Progenitor cell of endocrine pancreas (in vitro differentiated cells): ENCODE results near the gene ZDHHC5. TPM values are rescaled to one million over a fixed set of nuclear protein-coding genes. Genes with fewer than 3 reads are reported as not detected.
A peak's percentile ranks its signal among the peaks of the same experiment; 100 is the strongest.

Experiments
- DNase-seq: peaks from one replicate; pipeline ENCODE4 v3.0.0; 2021; ENCODE audit warnings: low spot score; ENCODE audit not compliant: unreplicated experiment
- H3K27ac Mint-ChIP-seq: 2 replicates; pipeline ENCODE4 v1.8.0; 2021; ENCODE audit warnings: mild to moderate bottlenecking, moderate library complexity, mixed read lengths
- H3K27me3 Mint-ChIP-seq: 2 replicates; pipeline ENCODE4 v1.8.0; 2021; ENCODE audit warnings: mixed read lengths
- H3K36me3 Mint-ChIP-seq: 2 replicates; pipeline ENCODE4 v1.8.0; 2022; ENCODE audit warnings: mixed read lengths; ENCODE audit not compliant: insufficient read depth
- H3K4me1 Mint-ChIP-seq: 2 replicates; pipeline ENCODE4 v1.8.0; 2021; ENCODE audit warnings: low read depth, mixed read lengths
- H3K4me3 Mint-ChIP-seq: 2 replicates; pipeline ENCODE4 v1.8.0; 2021; ENCODE audit warnings: low read depth, mild to moderate bottlenecking, moderate library complexity, mixed read lengths
- H3K9me3 Mint-ChIP-seq: 2 replicates; pipeline ENCODE4 v1.8.0; 2021; ENCODE audit warnings: low read depth, mixed read lengths
- CTCF ChIP-seq: fragments of 200-600 bp; sonication (generic); IDR thresholded peaks from one replicate; pipeline ENCODE4 v1.5.0; 2021; ENCODE audit warnings: antibody characterized with exemption, mild to moderate bottlenecking; ENCODE audit not compliant: unreplicated experiment
- total RNA-seq: library from RNA; stranded (reverse); gene quantifications from 2 replicates; pipeline ENCODE4 v1.2.1, GENCODE V29; 2021

The ZDHHC5 gene
- total RNA-seq, 1 donor from 2014 or later = 56.7 TPM

GRCh38 chr11:57634311-57634710 lies 33.6 kb upstream of the ZDHHC5 start:
- no peak overlapping the region for H3K27ac Mint-ChIP-seq
- peaks cover 11% of the 10 kb centered on the region for H3K4me1 Mint-ChIP-seq
- TF ChIP-seq CTCF = no peak
- no peak overlapping the region for H3K4me3 Mint-ChIP-seq
- peaks cover 1% of the 10 kb centered on the region for H3K36me3 Mint-ChIP-seq
- H3K9me3 Mint-ChIP-seq = no peaks in the 10 kb centered on the region
- DNase-seq = no peak
- H3K27me3 Mint-ChIP-seq = peaks cover 4% of the 10 kb centered on the region

- Mint-ChIP-seq H3K27ac (no peak overlapping the region), H3K4me3 (no peak overlapping the region), H3K36me3 (peaks cover 1% of the 10 kb centered on the region), H3K27me3 (peaks cover 4% of the 10 kb centered on the region), H3K4me1 (peaks cover 15% of the 10 kb centered on the region), H3K9me3 (no peaks in the 10 kb centered on the region)
- TF ChIP-seq CTCF = no peak
- DNase-seq = no peak
Measured at GRCh38 chr11:57635246-57635645, 32.7 kb upstream of the ZDHHC5 start.

- DNase-seq = no peak
- Mint-ChIP-seq H3K4me1 (peaks cover 32% of the 10 kb centered on the region), H3K27ac (peak overlapping the region; percentile 98), H3K27me3 (no peaks in the 10 kb centered on the region), H3K4me3 (peak overlapping the region; percentile 98), H3K9me3 (no peaks in the 10 kb centered on the region), H3K36me3 (peaks cover 5% of the 10 kb centered on the region)
- no peak for TF ChIP-seq CTCF
Measured at GRCh38 chr11:57637626-57638004, 30.3 kb upstream of the ZDHHC5 start.

- H3K36me3 Mint-ChIP-seq = peaks cover 7% of the 10 kb centered on the region
- DNase-seq = peak; percentile 76
- H3K4me3 Mint-ChIP-seq = peak overlapping the region; percentile 98
- H3K9me3 Mint-ChIP-seq = no peaks in the 10 kb centered on the region
- TF ChIP-seq CTCF = no peak
- H3K27ac Mint-ChIP-seq = peak overlapping the region; percentile 98
- H3K27me3 Mint-ChIP-seq = no peaks in the 10 kb centered on the region
- peaks cover 34% of the 10 kb centered on the region for H3K4me1 Mint-ChIP-seq
Measured at GRCh38 chr11:57638005-57638781, 29.7 kb upstream of the ZDHHC5 start.

- no peak for TF ChIP-seq CTCF
- H3K36me3 Mint-ChIP-seq = peaks cover 12% of the 10 kb centered on the region
- DNase-seq = no peak
- H3K4me1 Mint-ChIP-seq = peaks cover 40% of the 10 kb centered on the region
- H3K4me3 Mint-ChIP-seq = peak overlapping the region; percentile 98
- no peaks in the 10 kb centered on the region for H3K27me3 Mint-ChIP-seq
- no peaks in the 10 kb centered on the region for H3K9me3 Mint-ChIP-seq
- peak overlapping the region; percentile 98 for H3K27ac Mint-ChIP-seq
Measured at GRCh38 chr11:57638811-57639320, 29.0 kb upstream of the ZDHHC5 start.
